ENCODE data around the gene ADAM33.

ADAM33 gene

GRCh38 chr20:3701061-3701998, 19.5 kb upstream of the ADAM33 start:
- DNase-seq (ENCODE audit: low read depth), result no peak
- TF ChIP-seq, protein P1, sequence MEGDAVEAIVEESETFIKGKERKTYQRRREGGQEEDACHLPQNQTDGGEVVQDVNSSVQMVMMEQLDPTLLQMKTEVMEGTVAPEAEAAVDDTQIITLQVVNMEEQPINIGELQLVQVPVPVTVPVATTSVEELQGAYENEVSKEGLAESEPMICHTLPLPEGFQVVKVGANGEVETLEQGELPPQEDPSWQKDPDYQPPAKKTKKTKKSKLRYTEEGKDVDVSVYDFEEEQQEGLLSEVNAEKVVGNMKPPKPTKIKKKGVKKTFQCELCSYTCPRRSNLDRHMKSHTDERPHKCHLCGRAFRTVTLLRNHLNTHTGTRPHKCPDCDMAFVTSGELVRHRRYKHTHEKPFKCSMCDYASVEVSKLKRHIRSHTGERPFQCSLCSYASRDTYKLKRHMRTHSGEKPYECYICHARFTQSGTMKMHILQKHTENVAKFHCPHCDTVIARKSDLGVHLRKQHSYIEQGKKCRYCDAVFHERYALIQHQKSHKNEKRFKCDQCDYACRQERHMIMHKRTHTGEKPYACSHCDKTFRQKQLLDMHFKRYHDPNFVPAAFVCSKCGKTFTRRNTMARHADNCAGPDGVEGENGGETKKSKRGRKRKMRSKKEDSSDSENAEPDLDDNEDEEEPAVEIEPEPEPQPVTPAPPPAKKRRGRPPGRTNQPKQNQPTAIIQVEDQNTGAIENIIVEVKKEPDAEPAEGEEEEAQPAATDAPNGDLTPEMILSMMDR (IDR thresholded peaks at IDR 0.05; ENCODE audit: low read length, missing control alignments), result no peak
- H3K4me3 ChIP-seq (replicated peaks; ENCODE audit: low read depth, low read length), result no peak overlapping the region

DNA sequence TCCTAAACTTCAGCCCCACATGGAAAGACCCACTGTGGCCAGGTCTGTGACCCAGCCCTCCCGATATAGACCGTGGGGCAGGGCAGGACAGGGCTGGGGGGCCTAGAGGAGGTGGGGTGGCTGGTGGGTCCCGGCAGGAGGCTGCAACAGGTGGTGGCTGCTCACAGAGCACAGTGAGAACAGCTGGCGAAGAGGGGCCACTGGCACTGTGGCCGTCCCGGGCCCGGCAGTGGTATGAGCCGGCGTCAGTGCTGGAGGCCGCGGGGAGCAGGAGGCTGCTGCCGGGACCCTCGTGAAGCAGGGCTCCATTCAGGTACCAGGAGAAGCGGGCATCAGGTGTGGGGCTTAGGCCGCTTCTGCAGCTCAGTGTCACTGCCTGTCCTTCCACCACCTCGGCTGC, 17.2 kb upstream of the ADAM33 start:
- no peak for DNase-seq (ENCODE audit: low read depth)
- TF ChIP-seq, protein P1 (IDR thresholded peaks at IDR 0.05; ENCODE audit: low read length, missing control alignments), result no peak
- H3K4me3 ChIP-seq (replicated peaks; ENCODE audit: low read depth, low read length), result no peak overlapping the region

- H3K4me3 ChIP-seq (replicated peaks; ENCODE audit: low read depth, low read length), result no peak overlapping the region
- no peak for DNase-seq (ENCODE audit: low read depth)
- TF ChIP-seq, protein P1 (IDR thresholded peaks at IDR 0.05; ENCODE audit: low read length, missing control alignments), result no peak
Observed at GRCh38 chr20:3698591-3699001, 16.8 kb upstream of the ADAM33 start.

DNA sequence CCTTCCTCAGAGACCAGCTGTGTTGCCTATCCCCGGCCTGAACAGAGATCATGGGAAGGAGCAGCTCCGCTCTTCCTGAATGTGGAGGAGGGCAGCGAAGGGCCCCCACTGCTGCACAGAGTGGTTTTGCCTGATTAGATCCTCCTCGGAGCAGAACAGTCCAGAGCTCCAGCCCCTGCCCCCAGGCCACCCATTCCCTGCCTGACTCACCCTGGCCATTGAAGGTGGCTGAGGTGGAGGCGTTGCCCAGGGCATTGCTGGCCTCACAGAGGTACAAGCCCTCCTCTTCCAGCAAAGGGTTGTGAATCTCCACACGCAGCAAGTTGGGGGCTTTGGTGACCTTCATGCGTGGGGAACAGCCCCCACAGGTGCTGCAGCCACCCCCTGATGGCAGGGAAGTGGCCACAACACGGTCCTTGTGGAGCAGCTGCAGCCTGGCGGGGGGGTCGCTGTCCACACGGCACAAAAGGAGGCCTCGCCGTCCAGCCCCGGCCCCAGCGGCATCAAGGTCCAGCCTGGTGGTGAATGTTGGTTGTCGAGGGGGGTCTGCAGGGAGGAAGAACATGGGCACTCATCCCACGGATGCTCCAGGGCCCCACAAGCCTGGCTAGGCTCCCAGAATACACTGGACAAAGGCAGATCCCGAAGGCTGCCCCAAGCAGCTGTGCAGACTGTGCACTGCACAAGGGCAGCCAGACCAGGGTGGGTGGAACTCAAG, 15.9 kb upstream of the ADAM33 start:
- TF ChIP-seq, protein P1 (IDR thresholded peaks at IDR 0.05; ENCODE audit: low read length, missing control alignments), result no peak
- H3K4me3 ChIP-seq (replicated peaks; ENCODE audit: low read depth, low read length), result no peak overlapping the region
- DNase-seq (ENCODE audit: low read depth), result no peak

DNA sequence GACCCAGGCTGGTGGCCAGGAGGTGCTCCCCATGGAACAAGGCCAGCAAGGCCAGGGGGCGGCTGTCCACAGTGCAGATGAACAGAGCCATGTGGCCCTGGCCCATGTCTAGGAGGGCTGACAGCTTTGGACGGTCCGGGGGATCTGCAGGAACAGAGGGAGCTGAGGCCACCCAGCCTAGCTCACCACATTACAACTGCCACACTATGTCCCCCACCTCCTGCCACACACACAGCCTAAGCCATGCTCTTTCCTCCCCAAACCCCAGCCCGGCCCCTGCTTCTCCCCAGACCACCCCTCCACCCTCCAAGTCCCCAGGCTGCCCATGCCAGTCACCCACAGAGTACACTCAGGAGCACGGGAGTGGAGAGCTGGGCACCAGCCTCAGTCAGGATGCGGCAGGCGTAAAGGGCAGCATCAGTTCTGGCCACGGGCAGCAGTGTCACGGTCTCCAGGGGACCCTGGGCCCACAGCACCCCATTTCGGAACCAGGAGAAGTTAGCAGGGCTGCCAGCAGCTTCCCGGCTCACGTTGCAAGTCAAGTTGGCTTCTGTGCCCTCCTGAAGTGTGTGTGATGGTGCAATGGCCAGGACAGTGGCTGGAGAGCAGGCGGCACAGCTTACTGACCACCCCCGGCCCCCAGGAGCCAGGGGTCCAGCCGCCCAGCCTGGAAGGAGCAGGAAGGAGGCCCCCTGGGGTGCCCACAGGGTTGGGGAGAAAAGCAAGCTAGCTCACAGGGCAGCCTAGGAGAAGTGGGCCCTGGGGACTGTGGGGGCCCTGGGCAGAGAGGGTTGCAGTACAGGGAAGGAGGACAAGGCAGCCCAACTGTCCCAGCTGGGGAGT, 15.2 kb upstream of the ADAM33 start:
- DNase-seq (ENCODE audit: low read depth), result no peak
- TF ChIP-seq, protein P1 (IDR thresholded peaks at IDR 0.05; ENCODE audit: low read length, missing control alignments), result no peak
- no peak overlapping the region for H3K4me3 ChIP-seq (replicated peaks; ENCODE audit: low read depth, low read length)

DNA sequence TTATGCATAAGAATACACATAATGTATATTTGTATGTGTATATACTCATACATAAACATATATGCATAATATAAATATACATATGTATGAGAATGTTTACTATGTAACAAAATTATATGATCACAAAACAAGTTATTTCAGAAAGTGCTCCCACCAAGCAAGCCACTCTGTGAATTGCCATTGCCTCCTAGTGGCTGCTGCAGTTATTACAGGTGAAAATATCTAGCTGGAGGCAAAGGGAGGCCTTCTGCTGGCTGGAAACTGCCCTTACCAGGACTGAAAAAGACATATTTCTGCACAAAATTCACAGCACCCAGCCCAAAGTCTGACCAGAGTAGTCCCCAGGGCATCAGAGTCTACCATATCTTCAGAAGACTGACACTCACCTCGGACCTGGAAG, 14.4 kb upstream of the ADAM33 start:
- H3K4me3 ChIP-seq (replicated peaks; ENCODE audit: low read depth, low read length), result no peak overlapping the region
- DNase-seq (ENCODE audit: low read depth), result no peak
- TF ChIP-seq, protein P1 (IDR thresholded peaks at IDR 0.05; ENCODE audit: low read length, missing control alignments), result peak; percentile 53
